Neuronal stem cell (in vitro differentiated cells): Measurements from ENCODE around the gene MAML1.

Experiments
- DNase-seq: peaks from one replicate; pipeline ENCODE4 v3.0.0-alpha.2; 2013; ENCODE audit warnings: low spot score
- H2AFZ ChIP-seq: one replicate; pipeline ENCODE4 v1.6.1; 2013; ENCODE audit warnings: mild to moderate bottlenecking, low read length, inconsistent platforms
- H2AK5ac ChIP-seq: 2 replicates; pipeline ENCODE4 v1.6.1; 2013; ENCODE audit warnings: low read depth, mild to moderate bottlenecking, inconsistent platforms, low read length, moderate library complexity, mixed read lengths
- H2BK120ac ChIP-seq: 2 replicates; pipeline ENCODE4 v1.6.1; 2013; ENCODE audit warnings: low read depth, mild to moderate bottlenecking, inconsistent platforms, low read length, moderate library complexity, mixed read lengths
- H2BK12ac ChIP-seq: one replicate; pipeline ENCODE4 v1.6.1; 2013; ENCODE audit warnings: low read length, inconsistent platforms
- H2BK15ac ChIP-seq: 2 replicates; pipeline ENCODE4 v1.6.1; 2013; ENCODE audit warnings: mild to moderate bottlenecking, low read length, inconsistent platforms, mixed read lengths
- H2BK5ac ChIP-seq: one replicate; pipeline ENCODE4 v1.6.1; 2013; ENCODE audit warnings: inconsistent platforms, mild to moderate bottlenecking, low read length, moderate library complexity
- H3K14ac ChIP-seq: one replicate; pipeline ENCODE4 v1.6.1; 2013; ENCODE audit warnings: low read length, inconsistent platforms
- H3K18ac ChIP-seq: 2 replicates; pipeline ENCODE4 v1.6.1; 2013; ENCODE audit warnings: low read length, inconsistent platforms
- H3K23ac ChIP-seq: 2 replicates; pipeline ENCODE4 v1.6.1; 2013; ENCODE audit warnings: low read depth, mild to moderate bottlenecking, mixed read lengths, low read length, inconsistent platforms; ENCODE audit not compliant: poor library complexity
- H3K27ac ChIP-seq: replicated peaks from 3 replicates; pipeline ENCODE4 v1.5.1; 2013; ENCODE audit warnings: low read length, inconsistent platforms
- H3K27me3 ChIP-seq, 3 experiments: 2 replicates each; pipeline ENCODE4 v1.6.1; 2013; ENCODE audit warnings: low read length in 3 of 3, mild to moderate bottlenecking in 2 of 3, inconsistent platforms in 1 of 3, low read depth in 1 of 3, mixed read lengths in 1 of 3, moderate library complexity in 1 of 3; ENCODE audit not compliant: control insufficient read depth in 3 of 3, insufficient read depth in 3 of 3
- H3K36me3 ChIP-seq, 2 donors: replicated peaks in 1 of 2; 2 replicates each; pipeline ENCODE4 v1.6.1; 2013; ENCODE audit warnings: low read length in 2 of 2; ENCODE audit not compliant: control insufficient read depth in 2 of 2, insufficient read depth in 2 of 2
- H3K4ac ChIP-seq: 2 replicates; pipeline ENCODE4 v1.6.1; 2013; ENCODE audit warnings: inconsistent platforms, mild to moderate bottlenecking, low read length, moderate library complexity
- H3K4me1 ChIP-seq, 2 donors: 1 replicate in 1 of 2; 2 replicates in 1 of 2; pipeline ENCODE4 v1.6.1; 2013; ENCODE audit warnings: low read length in 2 of 2, low read depth in 1 of 2; ENCODE audit not compliant: control insufficient read depth in 2 of 2, insufficient read depth in 1 of 2
- H3K4me2 ChIP-seq: one replicate; pipeline ENCODE4 v1.6.1; 2013; ENCODE audit warnings: mild to moderate bottlenecking, low read length, inconsistent platforms; ENCODE audit not compliant: insufficient read depth, poor library complexity, severe bottlenecking
- H3K4me3 ChIP-seq, 2 donors: 2 replicates each; pipeline ENCODE4 v1.5.1; 2013; ENCODE audit warnings: low read length in 2 of 2, mild to moderate bottlenecking in 2 of 2, inconsistent platforms in 1 of 2, moderate library complexity in 1 of 2
- H3K79me1 ChIP-seq: one replicate; pipeline ENCODE4 v1.6.1; 2013; ENCODE audit warnings: low read depth, mild to moderate bottlenecking, inconsistent platforms, low read length, moderate library complexity
- H3K9ac ChIP-seq: one replicate; pipeline ENCODE4 v1.6.1; 2013; ENCODE audit warnings: mild to moderate bottlenecking, low read depth, low read length, inconsistent platforms; ENCODE audit not compliant: poor library complexity
- H3K9me3 ChIP-seq, 2 donors: replicated peaks in 1 of 2; 2 replicates each; pipeline versions ENCODE3 to v1.6.1; 2013; ENCODE audit warnings: low read length in 2 of 2, mild to moderate bottlenecking in 2 of 2, inconsistent platforms in 1 of 2, low read depth in 1 of 2, mixed read lengths in 1 of 2, moderate library complexity in 1 of 2; ENCODE audit not compliant: control insufficient read depth in 2 of 2, insufficient read depth in 1 of 2
- H4K8ac ChIP-seq: one replicate; pipeline ENCODE4 v1.6.1; 2013; ENCODE audit warnings: low read depth, mild to moderate bottlenecking, inconsistent platforms, low read length, moderate library complexity
- H4K91ac ChIP-seq: one replicate; pipeline ENCODE4 v1.6.1; 2013; ENCODE audit warnings: low read length, low read depth, mild to moderate bottlenecking, inconsistent platforms; ENCODE audit not compliant: poor library complexity
- WGBS, 2 donors: extraction: QIAGEN DNeasy Blood & Tissue Kit; methylation state at CpG; one replicate each; pipeline ENCODE4 v1.1.7; 2013; ENCODE audit warnings: missing lambda C conversion rate in 2 of 2, mixed read lengths in 1 of 2; ENCODE audit not compliant: insufficient read length in 2 of 2, insufficient replicate concordance in 1 of 2; ENCODE audit errors: extremely low coverage in 2 of 2; 5-methylcytosine and 5-hydroxymethylcytosine counted together

MAML1 gene

GRCh38 chr5:179804555-179804947, 71.9 kb downstream of the MAML1 start:
- Histone ChIP-seq H2AK5ac (no peak overlapping the region), H2BK12ac (no peak overlapping the region), H3K18ac (no peak overlapping the region), H3K23ac (no peak overlapping the region), H3K36me3 (peaks cover 10 to 29% of the 10 kb centered on the region in 2 donors), H3K4me1 (peaks cover 14 to 27% of the 10 kb centered on the region in 2 donors), H2BK120ac (no peak overlapping the region), H2BK5ac (no peak overlapping the region), H3K9ac (no peak overlapping the region), H2AFZ (no peak overlapping the region), H3K4me3 (no peak overlapping the region), H3K27me3 (no peaks in the 10 kb centered on the region), H3K79me1 (peaks cover 8% of the 10 kb centered on the region), H3K4ac (no peak overlapping the region), H4K91ac (no peak overlapping the region), H3K14ac (no peak overlapping the region), H3K27ac (no peak overlapping the region), H2BK15ac (no peak overlapping the region), H4K8ac (no peak overlapping the region), H3K4me2 (no peak overlapping the region), H3K9me3 (no peaks in the 10 kb centered on the region)
- no CpG with 5 or more reads among the region's 8 CpGs for WGBS, 2 donors
- no peak for DNase-seq

GRCh38 chr5:179805070-179805528, 72.5 kb downstream of the MAML1 start:
- Histone ChIP-seq H3K4ac (no peak overlapping the region), H4K8ac (no peak overlapping the region), H3K4me1 (peaks cover 14 to 27% of the 10 kb centered on the region in 2 donors), H2BK120ac (no peak overlapping the region), H3K4me3 (peak overlapping the region; percentile 94 to 98), H3K4me2 (peak overlapping the region; percentile 89), H3K14ac (peak overlapping the region; percentile 47), H2AK5ac (peak overlapping the region; percentile 100), H2BK12ac (peak overlapping the region; percentile 78), H3K36me3 (peaks cover 5 to 24% of the 10 kb centered on the region in 2 donors), H3K27me3 (no peaks in the 10 kb centered on the region), H3K23ac (no peak overlapping the region), H2AFZ (peak overlapping the region; percentile 96), H3K18ac (peak overlapping the region; percentile 98), H3K9me3 (no peaks in the 10 kb centered on the region), H3K79me1 (peaks cover 8% of the 10 kb centered on the region), H3K9ac (peak overlapping the region; percentile 92), H3K27ac (no peak overlapping the region), H2BK15ac (no peak overlapping the region), H2BK5ac (no peak overlapping the region), H4K91ac (no peak overlapping the region)
- no CpG with 5 or more reads among the region's 9 CpGs for WGBS, 2 donors
- no peak for DNase-seq

- H3K27ac ChIP-seq: no peak overlapping the region
- peak overlapping the region; percentile 92 for H3K9ac ChIP-seq
- peak overlapping the region; percentile 48 for H4K8ac ChIP-seq
- peaks cover 14 to 27% of the 10 kb centered on the region in 2 donors for H3K4me1 ChIP-seq
- peak overlapping the region; percentile 100 for H2AK5ac ChIP-seq
- no peak for DNase-seq
- peak overlapping the region; percentile 47 for H3K14ac ChIP-seq
- peaks cover 4 to 18% of the 10 kb centered on the region in 2 donors for H3K36me3 ChIP-seq
- H4K91ac ChIP-seq: no peak overlapping the region
- H3K18ac ChIP-seq: peak overlapping the region; percentile 98
- H3K23ac ChIP-seq: peak overlapping the region; percentile 89
- peak overlapping the region; percentile 89 for H3K4me2 ChIP-seq
- no CpG with 5 or more reads among the region's 65 CpGs for WGBS, 2 donors
- peak overlapping the region; percentile 11 for H3K4ac ChIP-seq
- no peak overlapping the region for H2BK5ac ChIP-seq
- peaks cover 8% of the 10 kb centered on the region for H3K79me1 ChIP-seq
- no peaks in the 10 kb centered on the region for H3K27me3 ChIP-seq
- peaks cover 0 to 2% of the 10 kb centered on the region in 2 donors for H3K9me3 ChIP-seq
- H2BK15ac ChIP-seq: no peak overlapping the region
- peak overlapping the region; percentile 94 to 98 for H3K4me3 ChIP-seq
- peak overlapping the region; percentile 94 for H2BK12ac ChIP-seq
- peak overlapping the region; percentile 96 for H2AFZ ChIP-seq
- no peak overlapping the region for H2BK120ac ChIP-seq
Observed at GRCh38 chr5:179805529-179806249, 73.1 kb downstream of the MAML1 start.

- Histone ChIP-seq H3K4me1 (peaks cover 14 to 27% of the 10 kb centered on the region in 2 donors), H2AK5ac (peak within 1 kb of the TSS; percentile 100), H3K9ac (peak within 1 kb of the TSS; percentile 97), H4K8ac (peak within 1 kb of the TSS; percentile 48), H3K4ac (peak within 1 kb of the TSS; percentile 53), H3K27me3 (no peaks in the 10 kb centered on the region), H2BK5ac (peak within 1 kb of the TSS; percentile 82), H4K91ac (peak within 1 kb of the TSS; percentile 72), H3K4me2 (peak within 1 kb of the TSS; percentile 89), H2BK15ac (peak within 1 kb of the TSS; percentile 71), H3K18ac (peak within 1 kb of the TSS; percentile 100), H3K9me3 (peaks cover 0 to 4% of the 10 kb centered on the region in 2 donors), H3K4me3 (peak within 1 kb of the TSS; percentile 94 to 98), H3K27ac (peak within 1 kb of the TSS; percentile 78), H3K79me1 (peaks cover 4% of the 10 kb centered on the region), H3K36me3 (peaks cover 0 to 13% of the 10 kb centered on the region in 2 donors), H2BK12ac (peak within 1 kb of the TSS; percentile 94), H2AFZ (peak within 1 kb of the TSS; percentile 96), H2BK120ac (no peak within 1 kb of the TSS), H3K23ac (peak within 1 kb of the TSS; percentile 89), H3K14ac (peak within 1 kb of the TSS; percentile 89)
- DNase-seq: no peak
- no CpG with 5 or more reads among the region's 108 CpGs for WGBS, 2 donors
Observed at GRCh38 chr5:179806250-179807048, 73.8 kb downstream of the MAML1 start, which contains the start of gene MGAT4B. TSS of gene MGAT4B (minus strand) at chr5:179806866. CDS start at chr5:179806583, 283 bp downstream.
